Measurements from ENCODE around the gene TMEM205.

Gene TMEM205

GRCh38 chr19:11356074-11356397, 10.0 kb upstream of the TMEM205 start:
- TF ChIP-seq, protein P1, sequence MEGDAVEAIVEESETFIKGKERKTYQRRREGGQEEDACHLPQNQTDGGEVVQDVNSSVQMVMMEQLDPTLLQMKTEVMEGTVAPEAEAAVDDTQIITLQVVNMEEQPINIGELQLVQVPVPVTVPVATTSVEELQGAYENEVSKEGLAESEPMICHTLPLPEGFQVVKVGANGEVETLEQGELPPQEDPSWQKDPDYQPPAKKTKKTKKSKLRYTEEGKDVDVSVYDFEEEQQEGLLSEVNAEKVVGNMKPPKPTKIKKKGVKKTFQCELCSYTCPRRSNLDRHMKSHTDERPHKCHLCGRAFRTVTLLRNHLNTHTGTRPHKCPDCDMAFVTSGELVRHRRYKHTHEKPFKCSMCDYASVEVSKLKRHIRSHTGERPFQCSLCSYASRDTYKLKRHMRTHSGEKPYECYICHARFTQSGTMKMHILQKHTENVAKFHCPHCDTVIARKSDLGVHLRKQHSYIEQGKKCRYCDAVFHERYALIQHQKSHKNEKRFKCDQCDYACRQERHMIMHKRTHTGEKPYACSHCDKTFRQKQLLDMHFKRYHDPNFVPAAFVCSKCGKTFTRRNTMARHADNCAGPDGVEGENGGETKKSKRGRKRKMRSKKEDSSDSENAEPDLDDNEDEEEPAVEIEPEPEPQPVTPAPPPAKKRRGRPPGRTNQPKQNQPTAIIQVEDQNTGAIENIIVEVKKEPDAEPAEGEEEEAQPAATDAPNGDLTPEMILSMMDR (IDR thresholded peaks at IDR 0.05): no peak

- TF ChIP-seq, protein P1 (IDR thresholded peaks at IDR 0.05): no peak
Measured at GRCh38 chr19:11355160-11356073, 9.3 kb upstream of the TMEM205 start, which contains the start of gene PLPPR2. TSS of gene PLPPR2 (plus strand) at chr19:11355432. CDS start at chr19:11357674, 2,242 bp downstream.

DNA sequence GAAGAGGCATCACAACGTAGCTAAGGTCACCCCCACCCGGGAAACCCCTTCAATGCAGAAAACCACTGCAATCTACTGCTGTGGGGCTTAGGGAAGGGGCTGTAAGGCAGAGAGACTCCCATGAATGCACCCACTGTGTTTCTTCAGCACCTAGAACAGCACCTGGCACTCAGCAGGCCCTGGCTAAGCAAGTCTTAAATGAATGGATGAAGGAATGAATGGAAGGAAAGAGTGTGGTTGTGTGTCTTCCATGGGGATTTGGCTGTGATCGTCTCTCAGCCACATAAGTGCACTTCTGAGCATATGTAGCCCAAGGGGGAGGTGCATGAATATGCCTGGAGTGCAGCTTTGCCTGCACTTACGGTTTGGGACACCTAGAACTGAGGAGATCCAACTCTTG, 3.1 kb upstream of the TMEM205 start:
- TF ChIP-seq, protein P1 (IDR thresholded peaks at IDR 0.05): no peak

DNA sequence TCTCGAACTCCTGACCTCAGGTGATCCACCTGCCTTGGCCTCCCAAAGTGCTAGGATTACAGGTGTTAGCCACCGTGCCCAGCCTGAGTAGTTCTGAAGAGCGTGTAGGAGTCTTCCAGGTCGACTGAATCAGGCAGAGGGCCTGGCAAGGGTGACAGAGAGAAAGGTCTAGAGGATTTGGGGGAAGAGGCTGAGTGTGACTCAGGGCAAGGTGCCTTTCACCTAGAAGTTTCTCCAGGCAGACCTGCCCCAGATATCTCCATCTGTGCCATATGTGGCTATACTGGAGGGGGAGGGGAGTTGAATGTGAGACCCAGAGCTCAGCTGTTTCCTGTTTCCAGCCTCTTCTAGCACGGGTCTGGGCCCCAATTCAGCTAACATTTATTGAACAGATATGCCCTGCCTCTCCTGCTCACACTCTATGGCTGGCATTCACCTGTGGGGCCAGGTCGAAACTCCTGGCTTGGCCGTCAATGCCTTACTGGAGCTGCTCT, 1.5 kb upstream of the TMEM205 start:
- TF ChIP-seq, protein P1 (IDR thresholded peaks at IDR 0.05): no peak

GRCh38 chr19:11345122-11345803, 805 bp downstream of the TMEM205 start:
- TF ChIP-seq, protein P1 (IDR thresholded peaks at IDR 0.05): no peak

DNA sequence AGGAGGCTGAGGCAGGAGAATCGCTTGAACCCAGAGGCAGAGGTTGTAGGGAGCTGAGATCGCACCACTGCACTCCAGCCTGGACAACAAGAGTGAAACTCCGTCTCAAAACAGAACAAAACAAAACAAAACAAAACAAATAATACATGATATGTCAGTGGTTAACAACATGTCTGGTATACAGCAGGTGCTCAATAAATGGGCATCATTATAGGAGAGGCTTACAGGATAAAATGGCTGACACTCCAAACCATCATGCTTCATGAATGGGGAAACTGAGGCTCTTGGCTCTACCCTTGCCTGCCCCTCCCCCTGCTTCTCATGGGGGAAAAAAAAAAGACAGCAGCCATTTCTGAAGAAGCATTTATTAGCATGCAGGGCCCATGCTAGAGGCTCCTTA, 3.6 kb downstream of the TMEM205 start:
- TF ChIP-seq, protein P1 (IDR thresholded peaks at IDR 0.05): no peak

DNA sequence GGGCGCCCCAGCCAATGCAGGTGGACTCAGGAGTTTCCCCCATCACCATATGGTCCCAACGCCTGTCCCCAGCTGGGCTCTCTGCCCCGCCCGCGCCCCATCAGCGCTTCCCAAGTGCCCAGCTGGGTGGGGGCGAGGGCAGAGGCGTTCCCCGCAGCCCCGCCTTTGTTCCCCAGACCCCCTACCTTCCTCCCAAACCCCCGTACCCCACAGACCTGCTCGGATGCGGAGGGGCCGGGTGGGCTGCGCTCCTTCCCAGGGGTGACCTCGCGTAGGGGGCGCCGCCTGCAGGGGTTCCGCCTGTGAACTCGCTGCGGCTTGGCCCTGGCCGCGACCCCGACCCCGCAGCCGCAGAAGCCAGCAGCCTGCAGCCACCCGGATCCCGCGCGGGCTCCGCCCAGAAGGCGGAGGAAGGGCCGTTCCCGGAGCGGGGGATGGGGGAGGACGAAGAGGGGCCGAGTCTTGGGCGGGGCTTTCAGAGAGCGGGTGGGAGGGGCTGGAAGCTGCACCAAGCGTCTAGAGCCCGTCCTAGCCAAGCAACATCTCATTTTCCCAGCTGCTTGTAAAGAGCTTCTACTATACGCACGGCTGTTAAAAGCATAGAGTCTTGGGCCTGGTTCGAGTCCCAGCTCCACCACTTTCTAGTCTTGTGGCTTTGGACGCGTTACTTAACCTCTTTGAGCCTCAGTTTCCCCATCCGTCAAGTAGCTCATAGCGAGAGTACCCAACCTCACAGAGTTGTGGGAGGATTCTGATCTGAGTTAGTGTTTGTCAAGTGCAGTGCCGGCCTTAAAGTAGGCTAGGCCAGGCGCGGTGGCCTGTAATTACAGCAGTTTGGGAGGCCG, 6.6 kb downstream of the TMEM205 start, which contains the start of gene RAB3D:
Gene RAB3D, minus strand, starts transcription at position 404 of the 845 bp plus-strand sequence. CDS start 2,258 bp downstream, outside the sequence.
- TF ChIP-seq, protein P1 (IDR thresholded peaks at IDR 0.05): no peak

Data from LNCAP (cell line).